GM21381 (cell line): ENCODE measurements around the gene FAM185A.
A peak's percentile ranks its signal among the peaks of the same experiment; 100 is the strongest.
"Not testable (repeated sequence)": the region's sequence is repeated elsewhere in the genome, so short reads cannot be mapped to it uniquely, and the experiment has no call there.

Source experiments
- ATAC-seq: cut with Tn5 transposase; IDR thresholded peaks from one replicate; pipeline ENCODE4 v1.9.1; 2021; ENCODE audit warnings: mild to moderate bottlenecking, moderate library complexity; ENCODE audit not compliant: unreplicated experiment

The FAM185A gene

DNA sequence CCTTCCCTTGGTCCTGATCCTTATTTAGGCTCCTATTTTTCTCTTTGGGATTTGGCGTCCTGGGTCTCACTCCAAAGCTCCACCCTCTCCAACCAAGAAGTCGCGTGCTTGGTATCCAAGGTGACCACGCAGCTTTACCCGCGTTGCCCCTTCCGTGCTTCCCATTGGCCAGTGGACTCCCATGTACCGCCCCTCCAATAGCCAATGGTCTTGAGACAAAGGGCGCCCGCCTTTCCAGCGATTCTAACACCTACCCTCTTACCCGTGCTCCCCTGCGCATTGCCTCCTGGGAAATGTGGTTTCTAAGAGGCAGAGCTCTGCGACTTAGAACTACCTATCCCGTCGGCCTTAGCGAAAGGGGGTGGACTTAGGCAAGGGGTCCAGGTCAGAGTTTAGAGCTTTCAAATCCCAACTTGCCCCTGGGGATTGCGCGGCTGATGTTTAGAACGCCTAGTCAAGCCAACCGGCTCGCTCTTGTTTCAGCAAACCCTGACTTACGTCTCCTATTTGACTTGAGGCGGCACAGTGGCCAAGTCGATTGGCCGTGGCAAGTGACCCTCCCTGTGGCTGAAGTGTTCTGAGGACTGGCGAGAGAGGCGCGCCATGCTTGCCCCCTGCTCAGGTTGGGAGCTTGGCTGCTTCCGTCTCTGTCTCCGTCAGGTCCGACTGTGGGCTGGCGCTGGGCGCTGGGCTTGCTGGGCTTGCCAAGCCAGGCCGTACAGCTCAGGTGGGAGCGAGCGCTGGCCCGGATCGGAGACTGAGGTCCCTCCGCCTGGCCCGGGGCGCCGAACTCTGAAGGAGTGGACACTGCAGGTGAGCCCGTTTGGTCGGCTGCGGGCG is at the start of gene FAM185A:
TSS of gene FAM185A (plus strand) at position 395 of the 840 bp plus-strand sequence. CDS start at position 604, 209 bp downstream.
- ATAC-seq = peak; percentile 97

DNA sequence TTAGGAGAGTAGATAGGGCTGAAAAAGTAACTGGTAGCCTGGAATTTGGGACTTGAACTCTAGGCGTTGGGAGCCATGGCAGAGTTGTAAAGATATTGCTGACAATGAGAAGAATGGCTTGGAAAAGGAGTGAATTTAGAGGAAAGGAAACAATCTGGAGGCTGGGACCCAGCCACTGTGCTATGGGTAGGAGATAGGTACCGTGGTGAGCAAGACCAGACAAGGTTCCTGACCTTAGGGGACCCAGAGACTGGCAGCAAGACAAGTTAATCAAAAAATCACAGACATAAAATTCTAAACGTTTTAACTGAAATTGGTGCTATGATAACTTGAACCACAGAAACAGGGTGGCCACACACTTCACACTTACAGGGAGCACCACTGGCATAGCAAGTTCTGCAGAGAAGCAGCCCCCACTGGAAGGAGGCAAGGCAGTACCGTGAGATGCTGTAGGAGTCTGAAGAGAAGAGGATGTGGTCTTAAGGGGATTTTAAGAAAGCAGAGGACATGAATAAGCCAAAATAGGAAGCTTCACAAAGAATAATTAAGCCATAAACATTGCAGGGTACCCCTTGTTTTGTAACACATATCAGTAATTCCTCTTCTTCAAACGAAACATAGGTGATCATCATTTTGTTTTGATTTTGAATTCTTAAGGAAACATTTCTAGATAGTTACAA is 35.6 kb upstream of the FAM185A start:
- ATAC-seq = peak; percentile 61

GRCh38 chr7:102713691-102714080 is 35.1 kb upstream of the FAM185A start:
- peak; percentile 66 for ATAC-seq

DNA sequence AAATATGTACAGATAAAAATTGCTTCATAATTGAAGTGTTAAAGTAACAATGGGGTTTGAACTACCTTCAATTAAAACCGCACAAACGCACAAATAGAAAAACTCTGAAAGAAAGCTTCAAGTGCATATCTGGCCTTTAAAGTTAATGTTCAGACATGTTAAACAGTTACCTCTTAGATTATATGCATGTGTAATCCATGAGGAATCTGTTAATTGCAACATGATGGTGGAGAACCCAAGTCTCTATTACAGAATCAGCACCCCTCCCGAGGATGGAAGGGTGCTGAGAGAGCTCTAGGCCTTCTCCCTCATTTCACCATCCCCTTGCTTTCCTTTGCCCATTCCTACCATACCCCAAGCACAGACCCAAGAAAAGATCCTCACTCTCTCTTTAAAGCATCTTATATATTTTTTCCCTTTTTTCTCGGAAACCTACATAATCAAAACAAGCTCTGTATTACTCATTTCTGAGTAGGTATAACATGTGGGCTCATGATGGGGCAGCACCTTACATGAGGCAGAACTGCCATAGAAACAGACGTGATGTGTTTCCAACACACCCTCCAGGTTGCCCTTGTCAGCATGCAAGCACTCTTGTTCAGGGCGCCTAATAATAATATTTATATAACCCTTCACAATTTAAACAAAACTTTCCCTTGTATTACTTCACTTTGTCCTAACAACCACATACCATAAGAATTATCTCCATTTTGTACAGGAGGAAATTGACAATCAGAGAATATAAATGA is 33.9 kb upstream of the FAM185A start:
- not testable (repeated sequence) for ATAC-seq

DNA sequence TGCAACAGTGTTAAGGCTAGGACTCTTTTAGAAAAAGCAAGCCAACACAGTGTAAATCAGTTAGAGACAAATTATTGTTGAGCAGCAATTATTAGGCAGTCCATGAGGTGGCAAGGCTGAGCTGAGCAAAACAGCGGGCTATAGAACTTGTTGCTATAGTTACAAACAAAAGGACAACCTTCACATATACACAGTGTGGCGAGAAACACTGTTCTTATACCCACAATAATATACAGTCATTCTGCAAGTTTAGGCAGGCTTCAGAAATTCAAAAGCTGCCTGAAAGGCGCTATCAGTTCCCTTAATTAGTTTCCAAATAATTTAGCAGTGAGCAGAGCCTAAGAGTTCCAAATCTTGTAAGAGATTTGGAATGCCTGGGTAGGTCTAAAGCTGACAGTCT is 33.1 kb upstream of the FAM185A start:
- ATAC-seq = peak; percentile 37

DNA sequence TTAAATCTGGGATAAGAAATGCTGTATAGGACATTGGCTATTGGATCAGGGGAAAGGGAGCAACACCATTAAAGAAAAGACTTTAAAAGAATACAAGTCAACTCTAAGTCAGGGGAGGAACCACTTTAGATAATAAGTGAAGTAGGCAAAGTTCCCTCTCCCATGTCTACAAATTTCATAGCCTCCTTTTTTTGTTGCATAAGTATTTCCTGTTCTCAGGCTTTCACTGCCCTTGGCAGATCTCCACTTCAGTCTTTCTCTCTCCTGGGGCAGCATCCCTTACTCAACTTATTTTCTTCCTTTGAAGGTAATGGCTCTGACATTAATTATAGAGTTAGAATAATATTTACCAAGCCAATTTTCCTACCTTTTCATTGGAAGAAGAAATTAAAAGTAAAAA is 30.3 kb upstream of the FAM185A start:
- ATAC-seq = not testable (repeated sequence)

GRCh38 chr7:102726170-102726569 is 22.6 kb upstream of the FAM185A start:
- not testable (repeated sequence) for ATAC-seq

DNA sequence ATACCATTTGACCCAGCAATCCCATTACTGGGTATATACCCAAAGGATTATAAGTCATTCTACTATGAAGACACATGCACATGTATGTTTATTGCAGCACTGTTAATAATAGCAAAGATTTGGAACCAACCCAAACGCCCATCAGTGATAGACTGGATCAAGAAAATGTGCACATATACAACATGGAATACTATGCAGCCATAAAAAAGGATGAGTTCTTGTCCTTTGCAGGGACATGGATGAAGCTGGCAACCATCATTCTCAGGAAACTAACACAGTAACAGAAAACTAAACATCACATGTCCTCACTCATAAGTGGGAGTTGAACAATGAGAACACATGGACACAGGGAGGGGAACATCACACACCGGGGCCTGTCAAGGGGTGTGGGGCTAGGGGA is 19.1 kb upstream of the FAM185A start:
- not testable (repeated sequence) for ATAC-seq

- ATAC-seq = not testable (repeated sequence)
Measured at GRCh38 chr7:102730431-102730830, 18.4 kb upstream of the FAM185A start.

DNA sequence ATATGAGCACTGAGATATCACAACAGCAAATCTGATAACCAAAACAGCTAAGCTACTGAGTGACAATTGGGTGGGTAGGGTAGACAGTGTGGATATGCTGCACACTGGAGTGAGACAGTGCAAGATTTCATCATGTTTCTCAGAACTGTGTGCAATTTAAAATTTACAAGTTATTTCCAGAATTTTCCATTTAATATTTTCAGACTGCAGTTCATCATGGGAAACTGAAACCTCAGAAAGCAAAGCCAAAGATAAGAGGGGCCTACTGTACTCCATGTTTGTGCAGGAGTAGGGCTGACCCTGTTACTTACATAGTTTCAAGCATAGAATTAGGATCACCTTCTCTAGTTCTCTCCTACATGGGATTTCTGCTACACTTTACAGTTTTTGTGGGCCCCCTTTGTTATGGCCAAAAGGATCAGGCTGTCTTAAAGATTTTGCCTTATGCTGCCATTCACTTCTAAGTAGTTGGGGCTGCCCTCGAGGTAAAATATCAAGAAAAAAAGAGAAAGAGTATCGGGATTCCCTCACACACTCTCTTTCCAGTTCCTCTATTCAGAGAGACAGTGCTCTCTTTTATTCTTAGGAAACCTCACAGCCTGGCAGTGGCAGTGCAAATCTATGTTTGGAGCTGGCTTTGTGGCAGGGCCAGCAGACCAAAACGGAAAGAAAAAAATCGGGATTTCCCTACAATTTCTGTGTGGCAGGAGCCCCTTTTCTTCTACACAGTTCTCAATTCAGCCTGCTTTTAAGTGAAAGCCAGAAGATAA is 6.6 kb upstream of the FAM185A start:
- ATAC-seq = not testable (repeated sequence)

DNA sequence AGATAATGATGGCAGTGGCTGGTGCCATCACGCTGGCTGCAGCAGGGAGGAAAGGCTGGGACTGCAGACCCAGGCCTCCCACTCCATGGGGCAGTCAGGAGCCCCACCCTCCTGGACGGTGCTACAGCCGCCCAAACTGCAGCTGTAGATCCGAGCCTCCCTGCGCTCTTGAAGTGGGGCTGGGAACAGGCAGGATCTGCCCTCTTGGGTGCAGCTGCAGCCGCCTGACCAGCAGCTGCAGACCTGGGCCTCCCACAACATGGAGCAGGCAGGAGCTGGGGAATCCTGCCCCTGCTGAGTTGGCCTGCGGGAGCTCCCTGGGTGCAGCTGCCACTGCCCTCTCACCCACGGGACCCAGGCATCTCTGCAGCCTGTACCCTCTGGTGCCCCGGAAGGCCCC is 4.9 kb upstream of the FAM185A start:
- not testable (repeated sequence) for ATAC-seq

- not testable (repeated sequence) for ATAC-seq
Measured at GRCh38 chr7:102745494-102746288, 3.1 kb upstream of the FAM185A start.

- ATAC-seq = not testable (repeated sequence)
Measured at GRCh38 chr7:102749445-102749786, 617 bp downstream of the FAM185A start.

DNA sequence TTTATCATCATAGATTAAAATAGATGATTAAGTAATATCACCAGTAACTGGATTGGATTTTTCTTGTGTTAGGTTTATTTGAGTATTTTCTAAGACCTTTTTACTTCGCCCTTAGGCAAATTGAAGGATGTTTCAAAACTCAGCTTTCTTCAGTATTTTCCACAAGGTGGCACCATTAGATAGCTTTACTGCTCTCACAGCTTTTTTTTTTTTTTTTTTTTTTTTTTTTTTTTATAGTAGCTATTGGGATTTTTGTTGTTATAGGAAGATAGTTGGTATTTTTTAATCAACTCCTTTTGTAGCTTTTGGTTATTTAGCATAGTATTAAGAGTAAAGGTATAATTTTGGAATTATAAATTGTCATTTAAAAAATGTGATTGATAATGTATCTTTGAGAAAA is 9.4 kb downstream of the FAM185A start:
- ATAC-seq = not testable (repeated sequence)

DNA sequence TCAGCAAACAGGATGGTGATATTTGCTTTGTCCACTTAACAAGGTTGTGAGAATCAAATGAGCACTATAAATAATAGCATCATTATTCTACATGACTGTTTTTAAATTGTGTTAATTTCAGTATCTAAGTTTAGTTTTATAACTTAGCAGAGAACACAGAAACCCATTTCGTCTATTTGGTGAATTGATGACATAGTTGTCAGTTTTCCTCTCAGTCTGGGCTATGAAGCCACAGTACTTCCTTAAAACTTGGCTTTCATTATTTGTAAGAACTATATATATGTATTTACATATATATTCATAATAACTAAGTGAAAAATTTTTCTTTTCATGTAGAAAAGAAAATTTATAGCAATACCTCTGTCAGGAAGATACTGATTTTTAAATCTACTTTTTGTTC is 11.1 kb downstream of the FAM185A start:
- not testable (repeated sequence) for ATAC-seq

DNA sequence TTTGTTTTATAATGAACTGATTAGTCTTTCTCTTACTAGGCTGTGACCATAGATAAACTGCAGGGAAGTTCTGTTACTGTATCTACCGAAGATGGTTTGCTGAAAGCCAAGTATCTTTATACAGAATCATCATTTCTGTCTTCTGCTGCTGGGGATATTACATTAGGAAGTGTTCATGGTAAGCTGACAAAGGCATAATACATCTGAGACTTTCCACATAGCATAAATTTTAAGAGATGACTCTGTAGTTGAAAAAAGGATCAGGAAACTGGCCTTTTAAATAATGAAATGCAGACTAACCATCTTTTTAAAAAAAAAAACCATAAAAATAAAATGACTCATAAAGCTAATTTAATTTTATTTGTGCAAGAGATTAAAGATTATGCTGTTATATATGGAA is 12.4 kb downstream of the FAM185A start:
- not testable (repeated sequence) for ATAC-seq

DNA sequence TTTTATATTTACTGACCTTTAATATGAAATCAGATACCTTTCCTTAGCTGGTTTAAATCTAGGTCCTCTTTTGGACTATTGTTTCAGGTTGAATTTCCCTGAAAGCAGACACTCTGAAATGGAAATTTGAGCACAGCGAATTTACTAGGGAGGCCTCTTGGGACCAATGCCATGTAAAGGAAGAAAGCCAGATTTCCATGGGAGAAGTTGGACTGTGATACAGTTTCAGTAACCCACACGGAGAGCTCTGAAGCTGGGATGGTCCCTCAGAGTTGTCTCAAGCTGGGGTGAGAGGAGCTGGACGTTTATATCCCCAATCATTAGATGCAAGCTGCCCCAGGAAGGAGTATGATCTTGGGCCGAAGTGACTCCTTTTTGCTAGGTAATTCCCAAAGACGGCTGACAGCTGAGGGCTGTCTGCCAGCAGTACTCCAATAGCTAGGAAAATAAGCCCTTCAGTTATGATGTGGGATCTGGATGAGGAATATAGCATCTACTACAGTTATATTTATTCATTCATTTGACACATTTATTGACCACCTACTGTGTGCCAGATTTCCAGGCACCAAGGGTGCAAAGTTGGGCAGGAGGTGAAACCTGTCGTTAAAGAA is 14.6 kb downstream of the FAM185A start:
- ATAC-seq = not testable (repeated sequence)

- not testable (repeated sequence) for ATAC-seq
Measured at GRCh38 chr7:102769657-102770192, 20.9 kb downstream of the FAM185A start.

- not testable (repeated sequence) for ATAC-seq
Measured at GRCh38 chr7:102770467-102770866, 21.7 kb downstream of the FAM185A start.
